ENCODE measurements around the gene MATN4.

Gene MATN4

DNA sequence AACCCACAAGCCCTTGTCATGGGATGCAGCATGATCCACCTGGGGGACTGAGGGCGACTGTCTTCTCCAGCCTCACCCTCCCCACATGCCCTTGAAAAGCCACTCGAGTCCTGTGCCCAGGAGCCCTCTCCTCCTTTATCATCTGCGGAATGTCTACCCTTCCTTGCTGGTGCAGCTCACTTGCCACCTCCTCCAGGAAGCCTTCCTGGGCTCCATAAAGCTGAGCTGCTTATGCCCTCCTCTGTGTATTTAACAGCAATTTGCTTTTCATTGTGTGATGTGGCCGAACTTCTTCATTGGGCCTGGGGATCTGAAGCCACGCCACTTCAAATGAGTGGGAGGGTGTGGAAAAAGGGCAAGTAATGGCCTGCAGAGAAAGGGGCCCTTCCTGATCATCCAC lies 19.2 kb downstream of the MATN4 start:
- no peak for DNase-seq

DNA sequence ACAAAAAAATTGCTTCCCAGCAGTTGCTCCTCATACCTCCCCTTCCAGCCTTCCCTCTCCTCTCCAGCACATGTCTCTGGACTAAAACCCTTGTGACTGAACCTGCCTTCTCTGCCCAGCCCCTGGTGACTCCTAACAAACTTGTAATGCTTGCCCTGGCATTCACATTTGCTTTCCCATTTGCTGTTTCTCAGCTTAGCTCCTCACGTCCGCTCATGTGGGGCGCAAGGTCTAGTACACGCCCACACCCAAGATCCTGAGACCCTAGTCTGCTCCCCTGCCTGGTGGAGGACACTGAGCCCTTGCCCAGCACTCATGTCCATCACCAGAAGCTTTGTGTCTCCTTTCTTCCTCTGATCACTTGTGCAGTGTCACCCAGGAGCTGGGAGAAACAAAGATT lies 19.7 kb downstream of the MATN4 start:
- no peak for DNase-seq

DNA sequence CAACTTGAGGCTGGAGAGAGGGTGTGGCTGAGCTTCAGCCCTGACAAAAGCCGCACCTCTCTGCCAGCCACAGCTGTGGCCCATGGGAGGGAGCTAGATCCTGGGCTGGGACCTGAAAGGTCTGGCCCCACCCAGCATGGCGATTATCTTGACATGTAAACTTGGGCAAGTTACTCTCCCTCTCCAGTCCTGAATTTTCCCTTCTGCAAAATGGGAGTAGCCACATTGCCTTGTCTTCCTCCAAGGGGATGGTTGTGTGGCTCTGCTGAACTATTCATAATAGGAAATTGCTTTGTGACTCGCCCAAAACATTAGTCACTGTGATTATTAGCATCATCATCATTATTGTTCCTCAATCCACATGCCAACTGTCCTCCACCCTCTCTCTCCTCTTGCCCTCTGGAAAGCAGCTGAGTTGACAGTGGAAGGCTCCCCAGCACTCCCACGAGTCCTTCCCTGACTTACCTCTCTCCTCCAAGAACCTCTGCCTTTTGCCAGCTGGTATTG lies 24.5 kb downstream of the MATN4 start:
- no peak for DNase-seq

DNA sequence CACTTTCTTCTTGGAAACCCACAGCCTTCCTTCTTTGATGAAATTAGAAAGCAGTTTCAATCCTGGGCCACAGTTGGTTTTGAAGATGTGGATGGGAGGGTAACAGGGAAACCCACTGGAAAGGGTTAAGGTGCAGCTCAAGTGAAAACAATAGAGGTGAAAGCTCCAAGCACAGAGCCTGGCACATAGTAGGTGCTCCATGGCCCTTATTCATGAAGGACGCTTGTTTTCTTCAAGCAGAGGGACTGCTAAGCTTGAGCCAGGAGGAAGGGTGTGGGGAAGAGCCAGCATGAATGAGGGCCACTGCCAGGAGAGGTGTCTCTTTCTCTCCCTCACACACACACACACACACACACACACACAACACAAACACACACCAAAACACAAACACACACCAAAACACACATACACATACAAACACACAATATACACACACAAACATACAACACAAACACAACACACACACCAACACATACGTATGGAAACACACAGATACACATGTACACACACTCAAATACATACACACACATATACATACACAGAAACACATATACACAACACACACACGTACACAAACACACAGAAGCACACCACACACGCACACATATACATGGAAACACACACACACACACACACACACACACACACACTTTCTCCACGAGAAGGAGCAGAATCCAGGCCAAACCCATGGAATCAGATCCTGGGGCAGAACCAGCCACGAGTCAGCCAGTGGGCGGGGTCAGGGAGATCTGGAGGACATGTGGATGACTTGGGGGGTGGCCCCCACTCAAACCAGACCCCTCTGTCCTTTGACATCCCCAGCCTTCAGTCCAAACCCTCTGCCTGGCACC lies 25.2 kb downstream of the MATN4 start:
- DNase-seq = no peak

DNA sequence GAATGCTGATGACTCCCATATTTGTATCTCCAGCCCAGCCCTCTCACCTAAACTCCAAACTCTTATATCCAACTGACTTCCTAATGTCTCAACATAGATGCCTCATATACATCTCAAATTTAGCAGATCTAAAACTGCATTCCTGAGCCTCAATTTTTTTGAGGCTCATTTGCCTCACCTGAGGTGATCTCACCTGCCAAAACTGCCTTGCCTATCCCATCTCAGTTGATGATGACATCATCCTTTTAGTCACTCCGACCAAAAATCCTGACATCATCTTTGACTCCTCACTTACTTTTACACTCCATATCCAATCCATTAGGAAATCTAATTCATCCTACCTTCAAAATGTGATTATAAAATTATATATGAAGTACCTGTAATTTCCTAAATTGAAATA lies 28.1 kb downstream of the MATN4 start:
- DNase-seq = no peak

DNA sequence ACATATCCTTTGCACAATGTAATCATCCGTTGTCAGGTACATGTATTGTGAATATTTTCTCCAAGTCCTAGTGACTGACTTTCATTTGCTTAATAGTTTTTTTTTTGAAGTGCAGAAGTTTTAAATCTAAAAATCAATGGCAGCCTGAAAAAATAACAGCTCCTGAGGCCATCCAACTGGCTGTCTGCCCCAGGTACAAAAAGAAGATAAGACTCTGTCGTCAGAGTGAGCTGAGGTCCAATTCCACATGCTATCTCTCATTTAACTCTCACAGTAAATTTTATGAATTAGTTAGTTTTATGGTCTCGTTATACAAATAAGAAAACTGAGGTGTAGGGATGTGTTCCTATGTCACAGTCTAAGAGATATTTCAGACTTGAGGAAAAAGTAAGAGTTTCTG lies 32.8 kb downstream of the MATN4 start:
- no peak for DNase-seq

DNA sequence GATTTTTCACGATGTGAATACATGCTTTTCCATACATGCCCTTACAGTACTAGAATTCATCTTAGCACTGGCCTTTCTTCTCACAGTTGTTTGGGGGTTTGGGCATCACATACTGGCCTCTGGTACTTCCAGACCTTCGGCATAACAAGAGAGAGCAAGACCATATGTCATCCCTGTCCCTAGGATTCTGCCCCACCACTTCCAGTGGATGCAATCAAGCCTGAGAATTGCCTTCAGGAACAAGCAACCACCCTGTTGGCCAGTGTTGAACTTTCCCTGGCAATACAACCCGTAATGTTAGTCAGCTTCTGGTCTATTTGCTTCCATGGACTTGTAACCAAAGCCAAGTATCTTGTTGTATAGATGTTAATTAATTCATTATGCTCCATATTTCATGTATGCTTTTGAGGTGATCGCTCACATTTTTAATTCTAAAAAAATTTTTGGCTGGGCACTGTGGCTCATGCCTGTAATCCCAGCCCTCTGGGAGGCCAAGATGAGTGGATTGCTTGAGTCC lies 38.3 kb downstream of the MATN4 start:
- no peak for DNase-seq

DNA sequence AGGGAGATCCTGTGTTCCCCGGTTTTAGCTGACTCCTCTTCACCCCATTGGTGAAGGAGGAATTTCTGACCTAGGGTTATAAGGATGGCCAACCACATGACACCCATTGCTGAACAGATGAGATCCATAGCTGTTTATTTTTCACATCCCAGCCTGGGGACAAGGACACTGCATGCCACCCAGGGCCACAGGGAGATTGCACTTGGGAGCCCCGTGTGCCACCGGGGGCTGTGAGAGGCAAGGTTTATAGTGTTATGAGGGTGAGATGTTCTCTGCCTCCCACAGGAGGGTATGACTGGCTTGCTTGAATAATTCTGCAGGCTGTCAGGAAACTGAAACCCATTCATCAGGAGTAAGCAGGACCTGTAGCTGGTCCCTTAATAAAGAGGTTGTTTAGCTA lies 39.0 kb downstream of the MATN4 start:
- no peak for DNase-seq

DNA sequence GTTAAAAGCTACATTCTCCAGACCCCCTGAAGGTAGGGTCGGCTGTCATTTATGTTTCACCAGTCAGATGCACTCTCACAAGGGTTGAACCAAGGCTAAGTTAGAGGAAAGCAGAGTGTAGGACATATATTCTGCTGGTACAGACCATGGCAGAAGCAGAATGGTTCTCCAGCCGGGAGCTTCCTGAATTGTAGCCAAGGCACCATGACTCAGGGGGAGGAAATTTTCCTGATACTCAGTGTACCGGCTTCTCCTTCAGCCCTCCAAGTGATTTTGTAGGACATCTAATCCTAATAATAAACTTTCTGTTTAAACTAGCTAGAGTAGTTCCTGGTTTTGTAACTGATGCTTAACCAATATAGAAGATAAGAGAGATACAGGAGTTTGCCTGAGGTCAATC lies 39.6 kb downstream of the MATN4 start:
- no peak for DNase-seq

DNA sequence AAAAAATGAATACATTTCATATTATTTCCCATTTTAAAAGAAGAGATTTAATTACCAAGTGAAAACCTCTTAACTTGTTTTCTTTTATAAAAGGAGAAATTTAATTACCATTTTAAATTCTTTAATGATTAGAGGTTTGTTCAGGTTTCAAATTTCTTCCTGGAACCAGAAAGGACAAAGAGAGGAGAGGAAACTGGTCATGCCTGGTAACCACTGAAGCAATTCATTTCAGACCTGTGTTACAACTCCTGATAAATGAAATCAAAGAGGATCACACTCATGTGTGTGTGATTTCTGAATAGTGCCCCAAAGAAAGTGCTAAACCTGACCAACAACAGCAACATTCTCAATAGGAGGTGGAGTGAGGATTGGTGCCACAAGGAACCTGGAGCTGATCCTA lies 41.1 kb downstream of the MATN4 start:
- no peak for DNase-seq

DNA sequence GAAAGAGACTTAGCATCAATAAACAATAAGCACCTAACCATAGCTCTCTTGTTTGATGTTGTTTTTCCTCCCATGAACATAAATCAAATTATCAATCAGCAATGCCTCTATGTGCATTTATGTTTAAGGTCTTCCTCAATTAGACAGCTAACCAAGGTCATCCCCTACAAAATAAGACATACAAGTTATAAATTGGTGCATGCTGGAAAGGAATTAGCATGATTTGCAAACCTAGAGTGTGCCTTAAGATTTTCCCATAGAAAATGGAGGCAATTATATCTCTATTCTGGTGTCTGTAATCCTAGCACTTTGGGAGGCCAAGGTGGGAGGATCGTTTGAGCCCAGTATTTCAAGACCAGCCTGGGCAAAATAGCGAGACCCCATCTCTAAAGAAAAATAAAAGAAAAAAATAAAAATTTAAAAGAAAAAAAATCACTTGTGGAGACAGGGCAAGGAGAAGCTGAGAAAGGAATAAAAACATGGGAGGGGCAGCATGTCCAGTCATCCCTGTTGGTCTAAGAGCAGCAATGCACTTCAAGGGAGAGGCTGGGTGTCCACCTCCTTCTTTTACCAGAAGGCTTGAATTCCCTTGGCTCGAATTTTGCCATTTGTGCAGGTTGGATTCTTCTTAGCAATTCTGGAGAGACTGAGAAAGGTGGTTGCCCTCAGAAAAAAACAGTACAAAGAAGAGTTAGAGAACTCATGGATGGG lies 44.4 kb downstream of the MATN4 start:
- DNase-seq = no peak

DNA sequence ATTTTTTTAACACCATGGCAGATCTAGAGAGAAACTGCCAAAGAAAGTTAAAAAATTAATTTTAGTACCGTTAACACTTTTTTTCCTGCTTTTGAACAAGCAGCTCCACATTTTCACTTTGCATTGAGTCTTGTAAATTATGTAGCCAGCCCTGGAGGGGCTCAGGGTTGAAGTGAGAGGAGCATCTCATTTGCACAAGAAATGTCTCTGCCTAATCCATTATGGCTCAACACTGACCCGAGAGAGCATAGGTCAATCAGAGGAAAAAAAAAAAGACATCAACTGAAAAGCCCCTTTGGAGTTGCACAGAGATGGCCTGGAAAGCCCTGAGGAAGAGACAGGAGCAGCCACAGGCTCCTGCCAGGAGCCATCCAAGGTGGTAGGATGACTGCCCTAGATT lies 49.4 kb downstream of the MATN4 start:
- no peak for DNase-seq

DNA sequence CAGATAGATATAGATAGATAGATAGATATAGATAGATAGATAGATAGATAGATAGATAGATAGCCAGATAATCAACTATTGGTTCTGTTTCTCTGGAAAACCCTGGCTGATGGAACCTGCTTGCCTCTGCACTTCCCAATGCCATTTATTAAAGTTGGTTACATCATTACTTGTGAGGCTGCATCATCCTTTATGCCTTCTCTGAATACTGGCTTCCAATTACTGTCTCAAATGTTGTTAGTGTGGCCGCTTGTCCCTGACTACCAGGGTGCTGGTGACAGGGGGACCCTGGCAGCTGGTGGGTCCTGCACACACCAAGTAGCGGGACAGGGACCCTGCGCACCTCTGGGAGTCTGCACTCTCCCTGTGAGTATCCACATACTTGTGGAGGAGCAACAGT lies 49.8 kb downstream of the MATN4 start:
- no peak for DNase-seq

DNA sequence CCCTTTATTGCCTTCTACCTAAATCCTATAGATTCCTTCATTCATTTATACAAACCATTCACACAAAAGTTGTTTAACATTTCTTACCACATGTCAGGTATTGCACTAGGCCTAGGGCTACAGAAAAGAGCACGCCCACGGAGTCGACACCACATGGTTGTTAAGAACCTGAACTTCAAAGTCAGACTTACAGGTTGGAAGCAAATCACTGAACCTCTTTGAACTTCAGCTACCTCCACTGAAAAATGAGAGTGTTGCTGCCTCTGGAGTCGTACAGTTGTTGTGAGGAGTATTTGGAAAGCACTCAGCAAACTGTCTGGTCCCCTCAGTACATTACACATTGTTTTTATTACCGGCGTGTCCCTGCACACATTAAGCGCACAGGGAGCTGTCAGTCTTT lies 50.4 kb downstream of the MATN4 start:
- DNase-seq = no peak

DNA sequence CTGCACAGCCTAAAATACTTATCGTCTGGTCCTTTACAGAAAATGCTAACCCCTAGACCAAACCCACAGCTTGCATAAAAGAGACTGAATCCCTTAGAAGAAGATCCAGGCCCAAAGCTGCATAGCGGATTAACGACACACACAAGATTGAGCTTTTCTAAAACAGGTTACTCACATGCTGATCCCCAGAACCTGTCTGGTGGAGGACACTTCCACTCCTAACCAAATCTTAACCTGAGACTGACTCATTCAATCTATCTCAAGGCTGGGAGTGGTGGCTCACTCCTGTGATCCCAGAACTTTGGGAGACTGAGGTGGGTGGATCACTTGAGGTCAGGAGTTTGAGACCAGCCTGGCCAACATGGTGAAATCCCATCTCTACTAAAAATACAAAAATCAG lies 50.9 kb downstream of the MATN4 start:
- DNase-seq = no peak

DNA sequence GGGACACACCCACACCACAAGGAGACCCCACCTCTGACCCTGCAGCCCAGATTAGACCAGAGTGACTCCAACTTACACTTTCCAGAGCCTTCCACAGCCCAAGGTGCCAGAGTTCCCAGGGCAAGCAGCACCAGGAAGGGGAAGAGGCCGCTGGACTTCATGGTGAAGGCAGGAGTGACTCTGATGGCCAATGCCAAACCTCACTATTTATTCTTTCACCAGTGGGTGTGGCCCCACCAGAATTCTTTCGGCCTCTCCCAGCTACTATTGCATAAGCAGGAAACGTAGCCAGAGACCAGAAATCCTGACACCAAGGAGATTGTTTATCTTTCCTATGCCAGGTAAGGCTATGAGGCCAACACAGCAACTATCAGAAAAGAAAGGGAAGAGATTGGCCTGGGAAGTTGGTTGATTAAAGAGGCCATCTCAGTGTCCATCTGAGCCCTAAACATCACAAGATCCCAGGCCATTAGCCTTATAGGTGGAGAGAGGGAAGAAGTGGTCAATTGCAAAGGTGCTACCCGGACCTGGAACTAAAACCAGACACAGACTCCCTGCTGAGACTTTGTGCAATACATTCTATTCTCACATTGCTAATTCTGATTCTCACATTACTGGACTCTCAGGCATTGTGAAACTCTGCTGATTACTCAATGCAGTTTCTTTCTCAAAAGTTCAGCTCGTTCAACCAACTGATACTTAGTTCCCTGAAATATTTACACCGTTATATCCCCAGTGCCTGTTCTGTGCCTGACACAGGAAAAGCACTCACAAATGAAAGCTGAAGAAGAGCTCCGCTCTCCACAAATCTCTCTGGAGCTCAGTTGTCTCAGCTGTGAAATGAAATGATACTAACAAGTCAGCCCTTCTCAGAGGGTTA lies 53.5 kb downstream of the MATN4 start, which contains the start of gene SLPI:
SLPI (minus strand) TSS at position 182 of the 880 bp plus-strand sequence; CDS start at position 161, 21 bp downstream.
- no peak for DNase-seq

DNA sequence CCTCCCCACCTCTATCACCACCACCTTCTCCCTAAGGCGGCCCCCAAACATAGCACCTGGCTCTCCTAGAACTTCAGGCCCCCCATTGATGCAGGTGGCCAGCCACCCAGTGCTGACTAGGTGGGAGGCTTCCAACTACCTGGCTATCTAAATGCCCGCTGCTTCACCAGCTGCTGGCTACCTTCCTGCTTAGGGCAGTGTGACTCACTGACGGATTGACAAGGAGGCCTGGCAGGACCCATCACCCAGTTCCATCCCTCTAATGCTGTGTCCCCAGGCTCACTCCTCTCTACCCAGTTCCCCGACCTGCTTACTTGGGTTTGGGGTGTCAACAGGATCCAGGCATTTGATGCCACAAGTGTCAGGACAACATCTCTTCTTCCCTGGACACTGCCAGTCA lies 54.8 kb downstream of the MATN4 start:
- no peak for DNase-seq

DNA sequence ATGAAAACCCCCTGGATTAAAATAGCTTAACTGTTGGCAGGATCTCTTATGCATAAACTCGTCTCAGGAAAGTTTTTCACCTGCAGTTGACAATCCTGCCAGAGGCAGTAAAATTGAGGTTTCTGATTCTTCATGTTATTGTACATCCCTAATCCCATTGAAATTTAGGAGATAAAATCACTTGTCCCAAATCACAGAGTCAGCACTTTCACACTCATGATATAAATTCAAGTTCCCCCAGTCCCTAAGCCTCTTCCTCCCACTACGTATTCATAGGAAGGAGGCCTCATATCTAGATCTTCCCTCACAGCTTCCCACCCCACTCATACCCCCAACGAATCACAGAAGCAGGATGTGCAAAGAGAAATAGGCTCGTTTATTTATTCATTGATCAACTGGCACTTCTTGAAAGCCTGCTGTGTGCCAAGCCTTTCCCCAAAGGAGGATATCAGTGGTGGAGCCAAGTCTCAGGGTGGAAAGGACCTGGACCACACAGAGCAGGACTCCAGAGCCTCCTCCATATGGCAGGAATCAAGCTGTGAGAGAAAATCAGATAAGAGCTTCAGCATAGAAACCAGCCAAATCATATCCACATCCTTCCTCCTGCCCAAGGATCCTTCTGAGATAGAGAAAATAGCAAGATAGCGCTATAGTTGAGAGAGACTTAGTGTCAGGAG lies 56.1 kb downstream of the MATN4 start:
- no peak for DNase-seq

DNA sequence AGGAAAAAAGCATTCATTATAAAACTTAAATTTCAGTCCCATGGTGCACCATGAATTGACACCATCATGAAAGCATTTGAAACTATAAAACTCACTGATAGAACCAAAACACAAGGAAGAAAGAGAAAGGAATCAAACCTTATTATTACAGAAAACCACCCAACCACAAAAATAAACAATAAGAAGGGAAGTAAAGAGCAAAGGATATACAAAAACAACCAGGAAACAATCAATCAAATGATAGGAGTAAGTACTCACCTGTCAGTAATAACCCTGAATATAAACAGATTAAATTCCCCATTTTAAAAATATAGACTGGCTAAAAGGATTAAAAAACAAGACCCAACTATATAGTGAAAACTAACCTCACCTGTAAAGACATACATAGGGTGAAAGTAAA lies 59.5 kb downstream of the MATN4 start:
- DNase-seq = no peak

DNA sequence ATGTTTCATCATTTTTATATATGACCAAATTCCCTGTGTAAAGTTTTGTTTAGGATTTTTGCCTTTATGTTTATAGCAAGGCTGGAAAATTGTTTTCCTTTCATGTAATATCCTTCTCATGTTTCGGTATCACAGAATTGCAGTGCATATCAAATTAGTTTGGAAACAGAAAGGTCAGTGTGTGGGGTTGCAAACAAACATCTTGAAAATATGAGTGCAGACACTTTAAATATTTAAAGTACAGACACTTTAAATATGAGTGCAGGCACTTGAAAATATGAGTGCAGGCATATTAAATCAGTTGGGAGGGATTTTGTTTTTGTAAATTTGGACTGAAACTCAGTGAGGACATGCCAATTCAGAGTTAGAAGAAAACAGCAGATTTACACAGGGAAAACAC lies 60.2 kb downstream of the MATN4 start:
- no peak for DNase-seq

DNA sequence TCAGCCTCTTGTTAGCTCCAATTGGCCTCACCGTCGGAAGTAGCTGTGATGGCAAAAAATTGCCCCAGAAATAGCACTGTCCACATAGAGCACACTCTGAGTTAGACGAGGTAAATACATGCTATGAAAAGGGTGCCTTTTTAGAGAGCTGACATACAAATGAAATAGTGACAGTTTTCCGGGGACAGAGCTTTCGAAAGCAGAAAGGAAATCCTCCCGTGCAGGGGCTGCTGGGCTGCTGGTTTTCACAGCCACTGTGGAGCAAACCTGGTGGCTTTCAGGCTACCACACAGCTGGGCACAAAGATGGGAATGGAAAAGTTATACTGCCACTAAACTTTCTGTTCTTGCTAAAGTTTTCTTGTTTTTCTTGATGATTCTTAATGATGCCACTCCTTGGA lies 62.0 kb downstream of the MATN4 start:
- DNase-seq = no peak

Measured in CD4-positive, alpha-beta T cell treated with Interleukin-17A for 1 hour (primary cell).